SU-DHL-6 (cell line): ENCODE results near the gene GJA4.
"Not testable (repeated sequence)": the region's sequence is repeated elsewhere in the genome, so short reads cannot be mapped to it uniquely, and the experiment has no call there.

Experiments
- H2AFZ ChIP-seq: fragments of 200-600 bp; sonication (generic); 2 replicates; pipeline ENCODE4 v1.6.1; 2014; ENCODE audit warnings: low read depth, mild to moderate bottlenecking, moderate library complexity, mixed read lengths, antibody characterized with exemption, low read length; ENCODE audit not compliant: severe bottlenecking
- H3F3A ChIP-seq: fragments of 200-600 bp; shearing (Covaris generic); 2 replicates; pipeline ENCODE4 v1.6.0; 2016; ENCODE audit warnings: antibody characterized with exemption, mild to moderate bottlenecking; ENCODE audit not compliant: insufficient read depth
- H3K27ac ChIP-seq: fragments of 200-600 bp; sonication (generic); 2 replicates; pipeline ENCODE4 v1.5.1; 2016; ENCODE audit warnings: low read depth, mild to moderate bottlenecking, low read length, moderate library complexity, mixed read lengths
- H3K27me3 ChIP-seq: fragments of 200-600 bp; sonication (generic), shearing (Covaris generic); 2 replicates; pipeline ENCODE4 v1.6.0; 2014; ENCODE audit warnings: mild to moderate bottlenecking, low read length
- H3K36me3 ChIP-seq: fragments of 200-600 bp; sonication (generic); 2 replicates; pipeline ENCODE4 v1.6.1; 2014; ENCODE audit warnings: mild to moderate bottlenecking, low read length, mixed read lengths
- H3K4me2 ChIP-seq: fragments of 300-600, 200-600 bp; shearing (Covaris generic), sonication (generic); 2 replicates; pipeline ENCODE4 v1.6.0; 2014; ENCODE audit warnings: low read length, low read depth, mild to moderate bottlenecking; ENCODE audit not compliant: poor library complexity, severe bottlenecking
- H3K4me3 ChIP-seq: fragments of 200-600 bp; sonication (generic); 2 replicates; pipeline ENCODE4 v1.5.1; 2014; ENCODE audit warnings: antibody characterized with exemption, low read length, mild to moderate bottlenecking, mixed read lengths; ENCODE audit not compliant: insufficient read depth, poor library complexity, severe bottlenecking
- H3K79me2 ChIP-seq: fragments of 200-600 bp; sonication (generic); 2 replicates; pipeline ENCODE4 v1.6.1; 2014; ENCODE audit warnings: mild to moderate bottlenecking, low read length, moderate library complexity; ENCODE audit not compliant: insufficient read depth
- H3K9ac ChIP-seq: fragments of 200-600 bp; sonication (generic); 2 replicates; pipeline ENCODE4 v1.7.0; 2014; ENCODE audit warnings: mild to moderate bottlenecking, low read length
- H3K9me2 ChIP-seq: fragments of 200-600 bp; sonication (generic); replicated peaks from 2 replicates; pipeline ENCODE4 v1.6.1; 2014; ENCODE audit warnings: low read length; ENCODE audit not compliant: insufficient read depth
- H3K9me3 ChIP-seq: fragments of 200-600 bp; sonication (generic); 2 replicates; pipeline ENCODE4 v1.6.1; 2014; ENCODE audit warnings: low read length, mixed read lengths; ENCODE audit not compliant: insufficient read depth
- H4K20me1 ChIP-seq: fragments of 200-600 bp; sonication (generic); 2 replicates; pipeline ENCODE4 v1.6.1; 2014; ENCODE audit warnings: low read depth, mild to moderate bottlenecking, antibody characterized with exemption, low read length, moderate library complexity, mixed read lengths
- EZH2phosphoT487 ChIP-seq: fragments of 200-600 bp; sonication (generic), shearing (Covaris generic); conservative IDR thresholded peaks from 2 replicates; pipeline ENCODE4 v1.6.1; 2018; ENCODE audit warnings: mild to moderate bottlenecking, antibody characterized with exemption, low read length, moderate library complexity, mixed read lengths
- TF ChIP-seq, protein P1 (sequence below): fragments of 200-600 bp; sonication (generic); IDR thresholded peaks from one replicate; pipeline ENCODE4 v1.5.1; 2017; ENCODE audit warnings: antibody characterized with exemption, mild to moderate bottlenecking, low read length, moderate library complexity; ENCODE audit not compliant: insufficient read depth, poor library complexity, severe bottlenecking

Gene GJA4

DNA sequence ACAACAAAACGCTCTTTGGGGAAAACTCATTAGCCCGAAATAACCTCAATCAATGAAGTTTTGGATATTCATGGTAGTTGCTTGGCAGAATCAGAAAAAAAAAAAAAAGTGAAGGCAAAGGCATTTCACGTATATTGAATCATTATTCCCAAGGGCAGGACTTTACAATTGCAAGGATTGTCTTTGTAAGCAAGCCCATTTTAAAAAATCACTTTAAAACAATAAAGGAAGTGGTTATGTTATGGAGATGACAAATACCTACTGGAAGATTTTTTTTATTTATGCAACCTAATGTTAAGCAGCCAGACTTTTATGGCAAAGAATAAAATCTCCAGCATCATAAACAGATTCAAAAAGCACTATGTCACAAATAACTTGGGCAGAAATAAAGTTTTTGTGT, 23.9 kb upstream of the GJA4 start:
- no peaks in the 10 kb centered on the region for H3K9me2 ChIP-seq
- H3K9ac ChIP-seq = no peak overlapping the region
- no peaks in the 10 kb centered on the region for H3K9me3 ChIP-seq
- TF ChIP-seq, protein P1, sequence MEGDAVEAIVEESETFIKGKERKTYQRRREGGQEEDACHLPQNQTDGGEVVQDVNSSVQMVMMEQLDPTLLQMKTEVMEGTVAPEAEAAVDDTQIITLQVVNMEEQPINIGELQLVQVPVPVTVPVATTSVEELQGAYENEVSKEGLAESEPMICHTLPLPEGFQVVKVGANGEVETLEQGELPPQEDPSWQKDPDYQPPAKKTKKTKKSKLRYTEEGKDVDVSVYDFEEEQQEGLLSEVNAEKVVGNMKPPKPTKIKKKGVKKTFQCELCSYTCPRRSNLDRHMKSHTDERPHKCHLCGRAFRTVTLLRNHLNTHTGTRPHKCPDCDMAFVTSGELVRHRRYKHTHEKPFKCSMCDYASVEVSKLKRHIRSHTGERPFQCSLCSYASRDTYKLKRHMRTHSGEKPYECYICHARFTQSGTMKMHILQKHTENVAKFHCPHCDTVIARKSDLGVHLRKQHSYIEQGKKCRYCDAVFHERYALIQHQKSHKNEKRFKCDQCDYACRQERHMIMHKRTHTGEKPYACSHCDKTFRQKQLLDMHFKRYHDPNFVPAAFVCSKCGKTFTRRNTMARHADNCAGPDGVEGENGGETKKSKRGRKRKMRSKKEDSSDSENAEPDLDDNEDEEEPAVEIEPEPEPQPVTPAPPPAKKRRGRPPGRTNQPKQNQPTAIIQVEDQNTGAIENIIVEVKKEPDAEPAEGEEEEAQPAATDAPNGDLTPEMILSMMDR = no peak
- TF ChIP-seq EZH2phosphoT487 = no peak
- H3K27ac ChIP-seq = no peak overlapping the region
- no peak overlapping the region for H2AFZ ChIP-seq
- H3K4me2 ChIP-seq = no peak overlapping the region
- no peaks in the 10 kb centered on the region for H3K79me2 ChIP-seq
- no peaks in the 10 kb centered on the region for H3K27me3 ChIP-seq
- no peaks in the 10 kb centered on the region for H3K36me3 ChIP-seq
- H4K20me1 ChIP-seq = no peaks in the 10 kb centered on the region
- no peaks in the 10 kb centered on the region for H3F3A ChIP-seq
- H3K4me3 ChIP-seq = no peak overlapping the region

DNA sequence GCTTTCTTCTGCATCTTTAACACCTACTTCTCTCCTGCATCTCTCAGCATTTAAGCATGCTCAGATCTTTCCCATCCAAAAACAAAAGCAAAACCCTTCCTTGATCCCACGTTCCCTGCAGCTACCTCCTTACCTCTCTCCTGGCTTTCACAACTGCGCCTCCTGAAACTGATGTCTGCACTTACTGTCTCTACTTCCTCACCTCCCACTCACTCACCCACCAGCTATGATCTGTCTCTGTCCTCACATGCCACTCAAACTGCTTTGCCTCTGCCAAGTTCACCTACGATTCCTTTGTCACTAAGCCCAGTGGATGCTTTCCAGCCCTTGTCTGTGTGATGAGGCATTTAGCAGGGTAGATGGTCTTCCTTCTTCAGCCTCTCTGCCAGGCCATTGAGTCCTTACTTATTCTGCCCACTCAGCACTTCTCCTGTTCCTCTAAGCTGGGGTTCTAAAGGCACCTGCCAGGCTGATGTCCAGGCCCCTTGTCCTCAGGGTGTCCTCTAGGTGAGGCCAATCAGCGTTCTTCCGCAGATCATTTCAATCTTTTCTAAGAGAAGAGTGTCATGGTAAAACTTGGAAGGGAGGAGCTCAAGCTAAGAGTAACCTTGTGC, 21.8 kb upstream of the GJA4 start:
- no peaks in the 10 kb centered on the region for H3K79me2 ChIP-seq
- no peaks in the 10 kb centered on the region for H3K36me3 ChIP-seq
- TF ChIP-seq EZH2phosphoT487 = no peak
- TF ChIP-seq, protein P1 = no peak
- no peaks in the 10 kb centered on the region for H4K20me1 ChIP-seq
- H3K27me3 ChIP-seq = no peaks in the 10 kb centered on the region
- H3K9me2 ChIP-seq = no peaks in the 10 kb centered on the region
- H3K4me2 ChIP-seq = no peak overlapping the region
- H3K9me3 ChIP-seq = no peaks in the 10 kb centered on the region
- H3K9ac ChIP-seq = no peak overlapping the region
- H3K4me3 ChIP-seq = no peak overlapping the region
- no peak overlapping the region for H3K27ac ChIP-seq
- no peak overlapping the region for H2AFZ ChIP-seq
- no peaks in the 10 kb centered on the region for H3F3A ChIP-seq

DNA sequence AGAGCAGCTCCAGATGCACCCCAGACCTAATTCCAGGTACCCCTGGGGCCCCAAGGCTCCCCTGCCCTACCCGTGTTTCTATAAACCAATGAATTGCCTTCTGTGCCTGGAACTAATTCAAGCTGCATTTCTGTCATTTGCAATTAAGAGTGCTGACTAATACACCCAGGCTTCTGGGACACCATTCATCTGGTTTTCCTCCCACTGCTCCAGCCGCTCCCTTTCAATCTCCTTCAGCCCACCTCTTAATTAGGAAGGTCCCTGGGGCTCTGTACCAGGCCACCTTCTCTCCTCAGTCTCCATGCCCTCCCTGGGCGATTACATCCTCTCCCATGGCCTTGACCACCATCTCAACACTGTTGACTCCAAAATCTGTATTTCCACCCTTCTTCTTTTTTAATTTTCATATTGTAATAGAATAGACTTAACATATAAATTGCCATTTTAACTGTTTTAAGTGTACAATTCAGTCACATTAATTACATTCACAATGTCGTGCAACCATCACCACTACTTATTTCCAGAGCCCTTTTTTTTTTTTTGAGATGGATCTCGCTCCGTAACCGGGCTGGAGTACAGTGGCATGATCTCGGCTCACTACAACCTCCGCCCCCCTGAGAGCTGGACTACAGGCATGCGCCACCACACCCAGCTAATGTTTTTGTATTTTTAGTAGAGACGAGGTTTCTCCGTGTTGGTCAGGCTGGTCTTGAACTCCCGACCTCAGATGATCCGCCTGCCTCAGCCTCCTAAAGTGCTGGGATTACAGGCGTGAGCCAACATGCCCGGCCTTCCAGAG, 21.0 kb upstream of the GJA4 start:
- TF ChIP-seq, protein P1 = no peak
- TF ChIP-seq EZH2phosphoT487 = no peak
- Histone ChIP-seq H2AFZ (no peak overlapping the region), H3K79me2 (no peaks in the 10 kb centered on the region), H3K4me3 (no peak overlapping the region), H3K36me3 (no peaks in the 10 kb centered on the region), H3F3A (no peaks in the 10 kb centered on the region), H3K27me3 (no peaks in the 10 kb centered on the region), H3K9me2 (no peaks in the 10 kb centered on the region), H3K9me3 (no peaks in the 10 kb centered on the region), H3K9ac (no peak overlapping the region), H3K27ac (no peak overlapping the region), H4K20me1 (no peaks in the 10 kb centered on the region), H3K4me2 (no peak overlapping the region)

DNA sequence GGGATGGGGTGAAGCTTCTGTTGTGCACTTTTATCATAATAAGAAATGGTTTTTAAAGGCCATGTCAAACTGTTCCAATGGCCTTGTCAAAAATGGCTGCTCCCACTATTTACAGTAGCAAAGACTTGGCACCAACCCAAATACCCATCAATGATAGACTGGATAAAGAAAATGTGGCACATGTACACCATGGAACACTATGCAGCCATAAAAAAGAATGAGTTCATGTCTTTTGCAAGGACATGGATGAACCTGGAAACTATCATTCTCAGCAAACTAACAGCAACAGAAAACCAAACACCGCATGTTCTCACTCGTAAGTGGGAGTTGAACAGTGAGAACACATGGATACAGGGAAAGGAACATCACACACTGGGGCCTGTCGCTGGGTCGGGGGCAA, 19.7 kb upstream of the GJA4 start:
- not testable (repeated sequence) for H2AFZ ChIP-seq

More for the DNA sequence above, 19.7 kb upstream of the GJA4 start:
- H3F3A ChIP-seq, H3K27me3 ChIP-seq, H4K20me1 ChIP-seq, H3K27ac ChIP-seq, H3K9ac ChIP-seq, H3K36me3 ChIP-seq, H3K9me3 ChIP-seq, H3K9me2 ChIP-seq, H3K4me3 ChIP-seq, H3K4me2 ChIP-seq, H3K79me2 ChIP-seq: not testable (repeated sequence)
